Retinal pigment epithelial cell (primary cell): ENCODE data around the gene GOSR2.

ENCODE experiments used
- DNase-seq: peaks from one replicate; pipeline ENCODE4 v3.0.0-alpha.2; 2010; ENCODE audit warnings: low read depth
- H3K4me3 ChIP-seq: 2 replicates; pipeline ENCODE4 v1.5.1; 2011; ENCODE audit warnings: mild to moderate bottlenecking, low read length, control low read depth, moderate library complexity
- TF ChIP-seq, protein P1 (sequence below): conservative IDR thresholded peaks from 2 replicates; pipeline ENCODE4 v1.5.1; 2011; ENCODE audit warnings: low read depth, low read length, control low read depth, inconsistent platforms

GOSR2 gene

GRCh38 chr17:46971647-46972300 is 48.8 kb downstream of the GOSR2 start:
- no peak overlapping the region for H3K4me3 ChIP-seq
- TF ChIP-seq, protein P1, sequence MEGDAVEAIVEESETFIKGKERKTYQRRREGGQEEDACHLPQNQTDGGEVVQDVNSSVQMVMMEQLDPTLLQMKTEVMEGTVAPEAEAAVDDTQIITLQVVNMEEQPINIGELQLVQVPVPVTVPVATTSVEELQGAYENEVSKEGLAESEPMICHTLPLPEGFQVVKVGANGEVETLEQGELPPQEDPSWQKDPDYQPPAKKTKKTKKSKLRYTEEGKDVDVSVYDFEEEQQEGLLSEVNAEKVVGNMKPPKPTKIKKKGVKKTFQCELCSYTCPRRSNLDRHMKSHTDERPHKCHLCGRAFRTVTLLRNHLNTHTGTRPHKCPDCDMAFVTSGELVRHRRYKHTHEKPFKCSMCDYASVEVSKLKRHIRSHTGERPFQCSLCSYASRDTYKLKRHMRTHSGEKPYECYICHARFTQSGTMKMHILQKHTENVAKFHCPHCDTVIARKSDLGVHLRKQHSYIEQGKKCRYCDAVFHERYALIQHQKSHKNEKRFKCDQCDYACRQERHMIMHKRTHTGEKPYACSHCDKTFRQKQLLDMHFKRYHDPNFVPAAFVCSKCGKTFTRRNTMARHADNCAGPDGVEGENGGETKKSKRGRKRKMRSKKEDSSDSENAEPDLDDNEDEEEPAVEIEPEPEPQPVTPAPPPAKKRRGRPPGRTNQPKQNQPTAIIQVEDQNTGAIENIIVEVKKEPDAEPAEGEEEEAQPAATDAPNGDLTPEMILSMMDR: no peak
- DNase-seq: no peak

- no peak for DNase-seq
- TF ChIP-seq, protein P1: no peak
- H3K4me3 ChIP-seq: no peak overlapping the region
Measured at GRCh38 chr17:46972346-46972745, 49.4 kb downstream of the GOSR2 start.

DNA sequence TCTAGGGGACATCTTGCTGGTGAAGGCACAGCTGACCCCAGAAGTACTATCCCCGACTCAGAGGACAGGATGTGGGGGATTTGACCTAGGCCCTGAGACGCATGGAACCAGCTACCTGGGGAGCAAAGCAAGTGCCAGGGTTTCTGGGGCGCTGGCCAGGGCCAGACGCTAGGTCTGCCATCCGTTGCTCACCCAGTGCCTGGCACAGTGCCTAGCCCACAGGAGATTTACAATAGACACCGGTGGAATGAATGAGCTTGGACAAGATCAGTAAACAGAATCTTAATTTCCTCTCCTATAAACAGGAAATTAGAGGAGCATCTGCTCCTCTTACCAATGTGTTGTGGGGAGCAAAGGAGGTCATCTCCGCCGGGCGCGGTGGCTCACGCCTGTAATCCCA is 51.1 kb downstream of the GOSR2 start:
- DNase-seq: no peak
- TF ChIP-seq, protein P1: no peak
- H3K4me3 ChIP-seq: no peak overlapping the region

DNA sequence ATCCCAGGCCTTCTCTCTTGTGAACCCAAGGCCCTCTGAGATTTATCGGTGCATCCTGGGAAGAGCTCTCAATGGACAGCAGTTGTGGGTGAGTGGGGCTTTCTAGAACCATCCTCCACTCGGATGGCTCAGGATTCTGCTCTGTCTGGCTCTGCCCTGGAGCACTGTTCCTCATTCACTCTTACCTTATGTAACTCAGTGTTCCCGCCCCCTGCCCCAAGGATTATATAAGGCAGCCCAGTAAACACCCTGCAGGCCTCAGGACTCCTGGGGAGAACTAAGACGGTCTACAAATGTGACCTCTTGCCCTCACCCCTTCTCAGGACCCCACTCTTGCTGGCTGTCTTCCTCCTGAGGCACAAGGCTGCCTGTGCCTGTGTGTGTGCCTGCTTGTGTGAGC is 52.3 kb downstream of the GOSR2 start:
- TF ChIP-seq, protein P1: no peak
- H3K4me3 ChIP-seq: no peak overlapping the region
- DNase-seq: no peak

GRCh38 chr17:46976626-46977270 is 53.8 kb downstream of the GOSR2 start:
- TF ChIP-seq, protein P1: no peak
- no peak for DNase-seq
- no peak overlapping the region for H3K4me3 ChIP-seq

- no peak overlapping the region for H3K4me3 ChIP-seq
- DNase-seq: no peak
- TF ChIP-seq, protein P1: peak; percentile 62
Measured at GRCh38 chr17:46977348-46977747, 54.4 kb downstream of the GOSR2 start.
